HG02642 (cell line): ENCODE data around the gene TENT4B.

ENCODE experiments used
- ATAC-seq: cut with Tn5 transposase; IDR thresholded peaks from one replicate; pipeline ENCODE4 v1.9.1; 2021; ENCODE audit warnings: mild to moderate bottlenecking; ENCODE audit not compliant: unreplicated experiment, poor library complexity

Gene TENT4B

DNA sequence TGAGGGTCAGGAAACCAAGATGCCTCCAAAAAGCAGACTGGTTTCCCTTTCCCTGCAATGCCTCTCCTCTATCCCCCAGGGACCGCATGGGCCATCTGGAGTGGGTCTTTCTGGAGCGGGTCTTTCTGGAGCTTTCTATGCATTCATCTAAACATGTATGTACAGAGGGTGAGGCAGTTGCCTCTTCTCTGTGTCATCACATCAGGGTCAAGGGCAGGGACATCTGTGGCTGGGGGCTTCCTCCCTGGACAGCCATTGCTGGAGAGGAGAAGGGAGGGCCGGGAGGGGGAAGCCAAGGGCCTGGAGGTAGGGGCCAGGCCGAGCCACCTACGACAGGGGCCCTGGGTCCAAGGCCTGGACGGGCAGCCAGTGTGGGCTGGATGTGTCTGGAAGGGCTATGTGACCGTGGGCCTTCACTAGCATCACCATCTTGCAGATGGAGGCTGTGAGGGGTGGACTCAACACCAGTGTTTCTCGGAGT, 114.1 kb downstream of the TENT4B start:
- no peak for ATAC-seq

GRCh38 chr16:50267651-50268050, 114.5 kb downstream of the TENT4B start:
- ATAC-seq: no peak

GRCh38 chr16:50268352-50268751, 115.2 kb downstream of the TENT4B start:
- no peak for ATAC-seq

DNA sequence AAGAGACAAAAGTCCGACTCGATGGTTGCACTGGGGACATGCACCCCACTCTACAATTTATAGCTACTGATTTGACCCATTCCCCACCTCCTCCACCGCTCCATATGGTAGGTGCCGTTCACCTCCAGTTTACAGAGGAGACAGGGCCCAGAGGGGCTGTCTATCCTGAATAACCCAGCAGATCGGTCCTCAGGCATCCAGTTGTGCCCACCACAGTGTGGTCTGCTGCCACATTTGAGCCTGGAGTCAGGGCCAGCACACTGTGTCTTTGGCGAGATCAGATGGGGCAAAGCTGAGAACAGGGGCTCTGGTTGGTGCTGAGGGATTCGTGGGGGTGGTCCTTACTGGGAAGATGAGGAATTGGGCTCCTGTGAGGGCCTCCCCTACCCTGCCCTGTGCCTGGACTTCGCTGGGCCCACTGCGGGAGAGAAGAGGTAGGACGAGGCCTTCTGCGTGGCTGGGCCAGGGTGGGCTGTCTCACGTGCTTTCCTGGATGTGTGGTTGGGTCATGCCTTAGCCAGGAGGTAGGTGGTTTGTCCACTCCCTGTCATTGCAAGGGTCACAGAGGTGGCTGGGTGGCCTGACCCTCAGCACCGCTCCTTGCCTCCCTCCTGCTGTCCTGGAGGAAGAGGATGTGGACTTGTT, 116.1 kb downstream of the TENT4B start:
- no peak for ATAC-seq

DNA sequence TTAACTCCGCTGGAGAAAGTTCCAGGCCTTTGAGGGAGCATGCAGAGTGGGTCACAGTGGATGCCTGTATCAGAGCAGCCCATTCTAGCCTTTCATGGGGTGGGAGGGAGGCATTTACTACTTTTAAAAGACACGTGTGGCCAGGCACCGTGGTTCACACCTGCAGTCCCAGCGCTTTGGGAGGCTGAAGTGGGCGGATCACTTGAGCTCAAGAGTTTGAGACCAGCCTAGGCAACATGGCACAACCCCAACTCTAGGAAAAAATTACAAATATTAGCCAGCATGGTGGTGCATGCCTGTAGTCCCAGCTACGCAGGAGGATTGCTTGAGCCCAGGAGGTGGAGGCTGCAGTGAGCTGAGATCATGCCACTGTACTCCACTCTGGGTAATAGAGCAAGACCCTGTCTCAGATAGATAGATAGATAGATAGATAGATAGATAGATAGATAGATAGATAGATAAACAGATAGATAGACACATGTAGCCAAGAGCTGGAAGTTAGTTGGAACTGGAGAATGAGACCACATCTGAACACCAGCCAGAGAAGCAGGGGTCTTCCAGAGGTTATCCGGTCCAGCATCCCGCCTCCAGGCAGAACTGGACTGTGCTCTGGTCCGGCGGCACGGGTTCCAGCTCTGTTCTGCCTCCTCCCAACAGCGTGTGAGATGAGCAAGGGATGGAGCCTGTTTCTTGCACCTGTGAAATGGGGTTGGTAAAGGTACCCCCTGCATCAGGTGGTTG, 116.8 kb downstream of the TENT4B start:
- no peak for ATAC-seq

GRCh38 chr16:50270510-50271147, 117.5 kb downstream of the TENT4B start:
- no peak for ATAC-seq

GRCh38 chr16:50271148-50272041, 118.3 kb downstream of the TENT4B start:
- ATAC-seq: no peak

DNA sequence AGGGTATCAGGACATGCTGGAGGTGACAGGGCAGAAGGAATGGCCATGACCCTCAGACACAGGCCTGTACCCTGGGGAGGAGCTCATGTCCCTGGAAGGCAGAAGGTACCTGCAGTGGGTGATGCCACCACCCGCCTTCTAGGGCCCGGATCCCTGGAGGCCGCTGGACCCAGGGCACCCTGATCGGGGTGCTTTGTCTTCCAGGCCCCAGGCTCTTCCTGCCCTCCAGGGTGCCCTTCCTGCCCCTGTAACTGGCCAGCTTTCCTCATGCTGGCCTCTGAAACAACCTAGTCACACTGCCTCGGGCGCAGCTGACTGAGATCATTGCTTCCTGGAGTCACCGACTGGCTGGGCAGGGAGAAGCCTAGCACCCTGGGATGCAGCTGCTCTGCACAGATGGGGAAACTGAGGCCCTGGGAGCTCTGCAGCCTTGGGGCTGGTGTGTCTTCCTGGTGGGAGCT, 119.0 kb downstream of the TENT4B start:
- no peak for ATAC-seq

- no peak for ATAC-seq
Measured at GRCh38 chr16:50272687-50273381, 119.7 kb downstream of the TENT4B start.

DNA sequence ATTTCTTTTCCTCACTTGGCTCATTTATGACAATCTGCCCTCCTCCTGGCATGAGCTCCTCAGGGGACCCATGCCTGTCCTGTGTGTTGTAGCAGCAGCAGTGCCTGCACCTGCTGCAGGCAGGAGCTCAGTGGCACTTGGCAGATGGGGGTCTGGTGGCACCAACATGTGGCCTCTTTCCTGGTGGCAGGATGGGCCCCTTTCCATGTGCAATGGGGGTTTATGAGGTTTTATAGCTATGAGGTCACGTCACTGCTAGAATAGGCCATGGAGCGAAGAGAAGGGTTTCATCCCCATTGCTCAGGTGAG, 120.2 kb downstream of the TENT4B start:
- no peak for ATAC-seq

GRCh38 chr16:50273888-50274325, 120.8 kb downstream of the TENT4B start:
- ATAC-seq: peak; percentile 67

DNA sequence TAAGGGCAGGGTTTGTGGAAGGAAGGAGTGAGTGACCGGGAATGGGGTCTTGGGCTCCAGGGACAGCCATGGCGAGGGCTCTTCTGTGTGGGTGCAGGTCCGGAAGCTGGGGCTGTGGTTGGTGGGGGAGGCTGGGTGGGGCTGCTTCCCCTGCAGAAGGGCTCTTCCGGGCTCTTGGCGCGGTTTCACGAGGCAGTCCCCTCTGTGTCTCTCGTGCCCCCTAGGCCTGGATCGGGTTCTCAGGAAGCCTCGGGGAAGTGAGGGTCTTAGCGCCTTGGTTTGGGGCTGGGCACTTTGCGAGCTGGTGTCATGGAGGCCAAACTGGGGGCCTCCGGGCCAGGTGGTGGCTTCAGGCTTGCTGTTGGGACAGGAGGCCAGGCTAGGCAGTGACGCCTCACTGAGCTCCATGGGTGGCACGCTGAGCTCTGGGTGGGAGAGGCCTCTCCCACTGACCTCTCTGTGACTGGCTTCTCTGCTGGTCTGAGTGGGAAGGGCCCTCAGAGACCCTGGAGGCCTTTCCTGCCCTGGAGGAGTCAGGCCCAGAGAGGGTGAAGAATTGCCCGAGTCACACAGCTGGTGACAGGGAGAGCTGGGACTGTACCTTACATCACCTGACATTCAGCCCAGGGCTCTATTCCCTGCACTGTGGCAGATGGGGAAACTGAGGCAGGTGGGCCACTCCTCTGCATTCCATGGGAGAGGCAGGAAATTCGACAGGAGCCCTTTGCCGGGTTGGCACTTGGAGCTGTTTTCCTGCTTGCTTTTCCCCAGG, 121.4 kb downstream of the TENT4B start:
- peak; percentile 48 for ATAC-seq

- ATAC-seq: no peak
Measured at GRCh38 chr16:50275098-50275415, 122.0 kb downstream of the TENT4B start.

- ATAC-seq: no peak
Measured at GRCh38 chr16:50275428-50276325, 122.6 kb downstream of the TENT4B start.

DNA sequence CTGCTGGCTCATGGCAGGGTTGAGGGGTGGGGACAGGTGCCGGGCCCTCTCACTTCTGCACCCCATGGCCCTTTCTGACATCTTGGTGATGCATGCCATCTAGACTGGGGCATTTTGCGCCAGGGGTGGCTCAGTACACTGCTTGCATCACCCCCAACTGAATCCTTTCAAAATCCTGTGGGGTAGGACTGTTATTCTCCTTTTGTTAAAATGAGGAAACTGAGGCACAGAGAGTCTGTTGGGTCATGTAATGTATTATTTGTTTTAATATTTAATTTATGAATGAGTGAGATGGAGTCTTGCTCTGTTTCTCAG, 123.2 kb downstream of the TENT4B start:
- no peak for ATAC-seq

- ATAC-seq: no peak
Measured at GRCh38 chr16:50276801-50277555, 123.9 kb downstream of the TENT4B start.

GRCh38 chr16:50278251-50278650, 125.1 kb downstream of the TENT4B start:
- ATAC-seq: no peak

- no peak for ATAC-seq
Measured at GRCh38 chr16:50279504-50279865, 126.4 kb downstream of the TENT4B start.
